H1 (cell line): ENCODE data around the gene CNTF. TPM values are rescaled to one million over a fixed set of nuclear protein-coding genes. Genes with fewer than 3 reads are reported as not detected.

ENCODE experiments used
- CTCF ChIA-PET: fragments of 300-600 bp; sonication (Branson Sonifier 250); formaldehyde crosslinking; loops from one replicate; lab custom pipeline; 2021; ENCODE audit not compliant: partially characterized antibody; lab: Charles Lee
- POLR2A ChIA-PET: fragments of 300-600 bp; sonication (Branson Sonifier 250); formaldehyde crosslinking; loops from one replicate; lab custom pipeline; 2021; ENCODE audit warnings: inconsistent platforms; ENCODE audit not compliant: partially characterized antibody; lab: Charles Lee
- DNase-seq, 2 experiments: peaks; one replicate each; pipeline versions ENCODE4 v3.0.0 to v3.0.0-alpha.2; 2010 to 2022; ENCODE audit warnings: low spot score in 2 of 2, low read depth in 1 of 2, mixed read lengths in 1 of 2
- FAIRE-seq: peaks from 2 replicates; lab custom pipeline; 2011; peaks lifted over from hg19 to GRCh38; lab: Jason Lieb, UNC
- H2AFZ ChIP-seq: 2 replicates; pipeline ENCODE4 v1.8.1; 2012; ENCODE audit warnings: low read length, inconsistent platforms
- H2AK5ac ChIP-seq: 2 replicates; pipeline ENCODE4 v1.6.1; 2013; ENCODE audit warnings: low read depth, low read length
- H2BK120ac ChIP-seq: replicated peaks from 2 replicates; pipeline ENCODE3; 2013; ENCODE audit warnings: low read depth, low read length, inconsistent platforms
- H2BK12ac ChIP-seq: 2 replicates; pipeline ENCODE4 v1.6.1; 2013; ENCODE audit warnings: low read depth, low read length
- H2BK15ac ChIP-seq: 2 replicates; pipeline ENCODE4 v1.6.1; 2013; ENCODE audit warnings: low read length
- H2BK20ac ChIP-seq: 2 replicates; pipeline ENCODE4 v1.6.1; 2013; ENCODE audit warnings: low read length
- H2BK5ac ChIP-seq: 2 replicates; pipeline ENCODE4 v1.6.1; 2013; ENCODE audit warnings: low read depth, low read length
- H3K14ac ChIP-seq: 2 replicates; pipeline ENCODE4 v1.6.1; 2013; ENCODE audit warnings: inconsistent platforms; ENCODE audit not compliant: insufficient read length
- H3K18ac ChIP-seq: 2 replicates; pipeline ENCODE4 v1.6.1; 2013; ENCODE audit warnings: low read length; ENCODE audit errors: extremely low read depth
- H3K23ac ChIP-seq: 2 replicates; pipeline ENCODE4 v1.6.1; 2013; ENCODE audit warnings: inconsistent platforms; ENCODE audit not compliant: insufficient read length
- H3K23me2 ChIP-seq: 2 replicates; pipeline ENCODE4 v1.6.1; 2013; ENCODE audit warnings: low read depth, low read length
- H3K27ac ChIP-seq: 2 replicates; pipeline ENCODE4 v1.6.1; 2011; ENCODE audit warnings: low read depth, low read length, inconsistent platforms
- H3K27me3 ChIP-seq, 4 experiments: replicated peaks in 1 of 4; 1 replicate in 1 of 4; 2 replicates in 3 of 4; pipeline versions ENCODE4 v1.6.1 to v1.8.1; 2011 to 2013; ENCODE audit warnings: low read length in 3 of 4, mild to moderate bottlenecking in 3 of 4, inconsistent platforms in 2 of 4, mixed read lengths in 2 of 4, moderate library complexity in 1 of 4; ENCODE audit not compliant: control insufficient read depth in 3 of 4, insufficient read depth in 3 of 4; ENCODE audit errors: extremely low read depth in 1 of 4
- H3K36me3 ChIP-seq, 4 experiments: 2 replicates each; pipeline versions ENCODE4 v1.6.1 to v1.8.1; 2011 to 2013; ENCODE audit warnings: mild to moderate bottlenecking in 4 of 4, low read length in 3 of 4, moderate library complexity in 2 of 4, control low read depth in 1 of 4, inconsistent platforms in 1 of 4; ENCODE audit not compliant: insufficient read depth in 4 of 4, control insufficient read depth in 2 of 4
- H3K4ac ChIP-seq: replicated peaks from 2 replicates; pipeline ENCODE3; 2013; ENCODE audit warnings: low read length, low read depth, mixed read lengths, inconsistent platforms; ENCODE audit not compliant: insufficient read length
- H3K4me1 ChIP-seq, 4 experiments: replicated peaks in 1 of 4; 1 replicate in 1 of 4; 2 replicates in 3 of 4; pipeline versions ENCODE4 v1.6.1 to v1.8.1; 2011 to 2013; ENCODE audit warnings: low read length in 3 of 4, inconsistent platforms in 2 of 4, mixed read lengths in 1 of 4; ENCODE audit not compliant: insufficient read depth in 4 of 4, control insufficient read depth in 3 of 4
- H3K4me2 ChIP-seq, 2 experiments: 2 replicates each; pipeline versions ENCODE4 v1.6.1 to v1.8.1; 2011 to 2013; ENCODE audit warnings: low read depth in 2 of 2, low read length in 2 of 2, control low read depth in 1 of 2, inconsistent platforms in 1 of 2, mild to moderate bottlenecking in 1 of 2; ENCODE audit not compliant: insufficient read depth in 1 of 2
- H3K4me3 ChIP-seq, 4 experiments: fragments of 200-600, 300-600 bp in 1 of 4; sonication (generic), shearing (Covaris generic), sonication (Bioruptor Twin) in 1 of 4; 2 replicates each; pipeline versions ENCODE4 v1.5.1 to v1.8.1; 2011 to 2016; ENCODE audit warnings: low read length in 4 of 4, low read depth in 3 of 4, control low read depth in 2 of 4, inconsistent platforms in 2 of 4, mild to moderate bottlenecking in 2 of 4, mixed read lengths in 1 of 4, moderate library complexity in 1 of 4; ENCODE audit not compliant: insufficient read depth in 2 of 4; ENCODE audit errors: extremely low read depth in 1 of 4
- H3K56ac ChIP-seq: replicated peaks from 2 replicates; pipeline ENCODE3; 2013; ENCODE audit warnings: low read depth, mild to moderate bottlenecking, mixed read lengths, low read length, inconsistent platforms; ENCODE audit not compliant: insufficient read length
- H3K79me1 ChIP-seq: 2 replicates; pipeline ENCODE4 v1.6.1; 2013; ENCODE audit warnings: low read depth, low read length, control low read depth
- H3K79me2 ChIP-seq, 2 experiments: 2 replicates each; pipeline versions ENCODE4 v1.6.1 to v1.8.1; 2012 to 2013; ENCODE audit warnings: low read length in 2 of 2, mild to moderate bottlenecking in 2 of 2, inconsistent platforms in 1 of 2; ENCODE audit not compliant: insufficient read depth in 2 of 2, control insufficient read depth in 1 of 2
- H3K9ac ChIP-seq, 4 experiments: replicated peaks in 1 of 4; 1 replicate in 1 of 4; 2 replicates in 3 of 4; pipeline versions ENCODE4 v1.6.1 to v1.8.1; 2011 to 2013; ENCODE audit warnings: low read depth in 3 of 4, low read length in 3 of 4, control low read depth in 2 of 4, mild to moderate bottlenecking in 2 of 4, moderate library complexity in 2 of 4, inconsistent platforms in 1 of 4; ENCODE audit errors: extremely low read depth in 1 of 4
- H3K9me3 ChIP-seq, 2 experiments: 2 replicates each; pipeline versions ENCODE4 v1.6.1 to v1.8.1; 2012 to 2013; ENCODE audit warnings: mild to moderate bottlenecking in 2 of 2, moderate library complexity in 2 of 2, control low read depth in 1 of 2, inconsistent platforms in 1 of 2, low read depth in 1 of 2, low read length in 1 of 2, mixed read lengths in 1 of 2; ENCODE audit not compliant: insufficient read depth in 2 of 2
- H4K20me1 ChIP-seq, 2 experiments: replicated peaks in 1 of 2; 2 replicates each; pipeline versions ENCODE3 to v1.8.1; 2011 to 2013; ENCODE audit warnings: inconsistent platforms in 2 of 2, low read length in 2 of 2, mild to moderate bottlenecking in 1 of 2; ENCODE audit not compliant: insufficient read depth in 2 of 2, control insufficient read depth in 1 of 2
- H4K5ac ChIP-seq: 2 replicates; pipeline ENCODE4 v1.6.1; 2013; ENCODE audit warnings: low read length, low read depth, mixed read lengths, inconsistent platforms; ENCODE audit not compliant: insufficient read length
- H4K8ac ChIP-seq: 2 replicates; pipeline ENCODE4 v1.8.0; 2013; ENCODE audit warnings: mild to moderate bottlenecking, moderate library complexity, low read length, inconsistent platforms; ENCODE audit not compliant: insufficient read depth; ENCODE audit errors: extremely low read depth
- H4K91ac ChIP-seq: replicated peaks from 2 replicates; pipeline ENCODE3; 2013; ENCODE audit warnings: low read length, mixed read lengths, inconsistent platforms; ENCODE audit not compliant: insufficient read length
- BCL11A ChIP-seq, 2 experiments: IDR thresholded peaks; one replicate each; pipeline ENCODE4 v1.6.1; 2011; ENCODE audit warnings: low read depth in 2 of 2, low read length in 2 of 2, mild to moderate bottlenecking in 2 of 2
- BRCA1 ChIP-seq: IDR thresholded peaks from 2 replicates; pipeline ENCODE4 v1.6.1; 2012; ENCODE audit warnings: low read depth, low read length, improper control_type of control experiment
- CBX8 ChIP-seq: fragments of 300-800, 300-1000 bp; sonication (generic); IDR thresholded peaks from 2 replicates; pipeline ENCODE4 v1.7.1; 2016; ENCODE audit warnings: low read depth, low read length, borderline replicate concordance
- E2F6 ChIP-seq: IDR thresholded peaks from 2 replicates; pipeline ENCODE4 v1.6.1; 2012; ENCODE audit warnings: inconsistent platforms
- EGR1 ChIP-seq: IDR thresholded peaks from 2 replicates; pipeline ENCODE4 v1.6.1; 2011; ENCODE audit warnings: low read depth, low read length, borderline replicate concordance
- KDM1A ChIP-seq: fragments of 200-600, 300-600 bp; sonication (generic); IDR thresholded peaks from 2 replicates; pipeline ENCODE4 v1.7.1; 2016; ENCODE audit warnings: mild to moderate bottlenecking, low read length, borderline replicate concordance
- RXRA ChIP-seq: IDR thresholded peaks from 2 replicates; pipeline ENCODE4 v1.6.1; 2011; ENCODE audit warnings: low read depth, mild to moderate bottlenecking, low read length, moderate library complexity; ENCODE audit not compliant: insufficient read depth
- SIRT6 ChIP-seq: IDR thresholded peaks from one replicate; pipeline ENCODE4 v1.7.1; 2012; ENCODE audit warnings: low read length, inconsistent platforms
- SP1 ChIP-seq: IDR thresholded peaks from 2 replicates; pipeline ENCODE4 v1.6.1; 2011; ENCODE audit warnings: low read depth, low read length
- SP4 ChIP-seq: IDR thresholded peaks from 2 replicates; pipeline ENCODE4 v1.6.1; 2012; ENCODE audit warnings: low read length, inconsistent platforms
- YY1 ChIP-seq: IDR thresholded peaks from 2 replicates; pipeline ENCODE4 v1.6.1; 2011; ENCODE audit warnings: low read depth, mild to moderate bottlenecking, low read length
- WGBS, 2 experiments: shearing (Covaris generic) in 1 of 2; methylation state at CpG; one replicate each; pipeline versions ENCODE4 v1.1.6 to v1.1.7; 2013 to 2015; ENCODE audit warnings: low lambda C conversion rate in 2 of 2, mixed read lengths in 2 of 2, inconsistent platforms in 1 of 2, low coverage in 1 of 2, missing lambda C conversion rate in 1 of 2; ENCODE audit not compliant: insufficient replicate concordance in 2 of 2, insufficient coverage in 1 of 2, insufficient read length in 1 of 2; ENCODE audit errors: extremely low coverage in 1 of 2, missing lambda C conversion rate in 1 of 2; 5-methylcytosine and 5-hydroxymethylcytosine counted together
- polyA plus RNA-seq, 7 experiments: library from polyadenylated mRNA; depleted of rRNA in 3 of 7; stranded (reverse) in 5 of 7; unstranded in 2 of 7; fragments of >200 nt in 5 of 7; fragments of 200-250 nt in 2 of 7; gene quantifications; 1 replicate in 5 of 7; 2 replicates in 1 of 7; 4 replicates in 1 of 7; pipeline versions ENCODE4 v1.2.1 to v1.2.3, GENCODE V29; 2011 to 2013; ENCODE audit warnings: missing spikeins in 2 of 7, mixed read lengths in 2 of 7
- total RNA-seq: library from RNA; stranded (reverse); fragmentation: NEBNext Ultra II Directional; extraction: Animal tissue kit (Norgen Biotek cat#: 25700); gene quantifications from 2 replicates; pipeline ENCODE4 v1.2.1, GENCODE V29; 2021

CNTF gene
- total and polyA plus RNA-seq, 2 of the 8 experiments (the other 6 are each of a cell fraction or from before 2014, with no cell fraction given), result 0.41 to 1.5 TPM

- Histone ChIP-seq H3K27me3 (no peaks in the 10 kb centered on the region), H3K4me2 (peak overlapping the region; percentile 69 to 82), H4K5ac (peak overlapping the region; percentile 38), H3K56ac (peak overlapping the region; percentile 79), H3K9me3 (no peaks in the 10 kb centered on the region), H3K4ac (no peak overlapping the region), H4K91ac (no peak overlapping the region), H4K8ac (peak overlapping the region; percentile 95), H3K79me1 (no peaks in the 10 kb centered on the region), H3K4me1 (peaks cover 0 to 2% (median 2%) of the 10 kb centered on the region in 4 experiments; a peak in 4 of 7 replicates), H3K14ac (no peak overlapping the region), H3K36me3 (peaks cover 0 to 11% (median 0%) of the 10 kb centered on the region in 4 experiments; a peak in 1 of 8 replicates), H2AK5ac (no peak overlapping the region), H3K23me2 (no peaks in the 10 kb centered on the region), H3K4me3 (peak overlapping the region; percentile 72 to 98 (median 92)), H2AFZ (no peak overlapping the region), H3K18ac (peak overlapping the region; percentile 48), H2BK120ac (no peak overlapping the region), H4K20me1 (peaks cover 1 to 4% of the 10 kb centered on the region in 2 experiments), H2BK20ac (no peak overlapping the region), H3K9ac (peak overlapping the region; percentile 87 to 94 (median 90)), H3K27ac (peak overlapping the region; percentile 94), H2BK12ac (no peak overlapping the region), H2BK5ac (peak overlapping the region; percentile 58), H2BK15ac (no peak overlapping the region), H3K79me2 (peaks cover 9 to 50% of the 10 kb centered on the region in 2 experiments; a peak in 3 of 4 replicates), H3K23ac (no peak overlapping the region)
- peak; percentile 61 to 89 for DNase-seq
- no peak for FAIRE-seq
- ChIA-PET POLR2A (interaction anchor here (1.9 kb wide), 1 partner anchor 565 kb away, joined by 5 read pairs; no protein-coding TSS in a partner anchor), CTCF (interaction anchor here (0.7 to 1.2 kb wide), 3 partner anchors 10 to 50 kb away, joined by 3 read pairs; no protein-coding TSS in a partner anchor)
- WGBS, 2 experiments, result 1% methylated on average over 54 of the region's 78 CpGs; no CpG with 5 or more reads in 1 of the 2 experiments
- TF ChIP-seq BRCA1, result no peak
- no peak for TF ChIP-seq BCL11A (IDR thresholded peaks at IDR 0.05; ENCODE audit: low read depth in 2 of 2, low read length in 2 of 2)
- TF ChIP-seq SP1, result 0 out of 2 replicates have a peak, but pooled peaks have one; percentile 9
- no peak for TF ChIP-seq RXRA
- no peak for TF ChIP-seq CBX8
- TF ChIP-seq EGR1, result no peak
- no peak for TF ChIP-seq SP4
- TF ChIP-seq E2F6, result peak; percentile 73
- no peak for TF ChIP-seq KDM1A
- TF ChIP-seq SIRT6, result no peak
- no peak for TF ChIP-seq YY1
Measured at GRCh38 chr11:58579192-58580129, 43.0 kb upstream of the CNTF start.
